Endothelial cell (in vitro differentiated cells): Measurements from ENCODE around the gene APBB3. TPM values are rescaled to one million over a fixed set of nuclear protein-coding genes. Genes with fewer than 3 reads are reported as not detected.

Source experiments
- DNase-seq: peaks from one replicate; pipeline ENCODE4 v3.0.0; 2021; ENCODE audit warnings: low spot score
- H3K27ac Mint-ChIP-seq: one replicate; pipeline ENCODE4 v1.8.0; 2021; ENCODE audit warnings: mixed read lengths, inconsistent platforms; ENCODE audit not compliant: unreplicated experiment
- H3K27me3 Mint-ChIP-seq: one replicate; pipeline ENCODE4 v1.8.0; 2021; ENCODE audit warnings: mild to moderate bottlenecking, moderate library complexity, mixed read lengths, inconsistent platforms; ENCODE audit not compliant: unreplicated experiment
- H3K36me3 Mint-ChIP-seq: one replicate; pipeline ENCODE4 v1.8.0; 2021; ENCODE audit warnings: mild to moderate bottlenecking, low read depth, mixed read lengths, inconsistent platforms; ENCODE audit not compliant: unreplicated experiment
- H3K4me1 Mint-ChIP-seq: one replicate; pipeline ENCODE4 v1.8.0; 2021; ENCODE audit warnings: mild to moderate bottlenecking, mixed read lengths, inconsistent platforms; ENCODE audit not compliant: unreplicated experiment
- H3K4me3 Mint-ChIP-seq: one replicate; pipeline ENCODE4 v1.8.0; 2021; ENCODE audit warnings: mild to moderate bottlenecking, mixed read lengths, inconsistent platforms; ENCODE audit not compliant: unreplicated experiment
- H3K9me3 Mint-ChIP-seq: one replicate; pipeline ENCODE4 v1.8.0; 2021; ENCODE audit warnings: mixed read lengths, inconsistent platforms; ENCODE audit not compliant: unreplicated experiment
- total RNA-seq: library from RNA; stranded (reverse); fragmentation: NEBNext Ultra II Directional; extraction: Animal tissue kit (Norgen Biotek cat#: 25700); gene quantifications from one replicate; pipeline ENCODE4 v1.2.1, GENCODE V29; 2021; ENCODE audit not compliant: unreplicated experiment
- TF ChIP-seq, protein P1 (sequence below): fragments of 200-600 bp; sonication (generic); IDR thresholded peaks from one replicate; pipeline ENCODE4 v1.5.0; 2021; ENCODE audit warnings: antibody characterized with exemption; ENCODE audit not compliant: unreplicated experiment

Gene APBB3
- total RNA-seq, 1 donor from 2014 or later = 24.6 TPM

DNA sequence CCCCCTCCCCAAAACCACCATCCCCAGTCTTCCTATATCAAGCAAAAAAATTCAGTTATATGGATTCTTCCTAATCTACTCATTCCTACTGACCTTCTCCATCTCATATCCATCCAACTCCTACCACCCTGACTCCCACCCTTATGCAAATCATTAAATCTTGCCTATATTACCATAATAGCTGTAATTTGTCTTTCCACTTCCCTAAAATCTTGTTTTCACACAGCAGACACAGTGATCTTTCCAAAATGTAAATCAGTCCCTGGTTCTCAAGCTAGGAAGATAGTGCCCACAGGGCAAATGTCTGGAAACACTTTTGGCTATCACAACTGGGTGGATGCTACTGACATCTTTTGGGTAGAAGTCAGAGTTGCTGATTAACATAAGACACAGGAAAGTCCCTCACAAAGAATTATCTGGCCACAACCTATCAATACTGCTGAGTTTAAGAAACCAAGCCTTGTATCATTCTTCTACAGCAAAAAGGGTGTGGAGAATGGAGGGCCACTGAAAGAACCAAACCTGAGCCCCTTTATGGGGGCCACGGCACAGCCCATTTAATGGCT is 8.6 kb downstream of the APBB3 start:
- H3K9me3 Mint-ChIP-seq = no peaks in the 10 kb centered on the region
- peak overlapping the region; percentile 17 for H3K4me3 Mint-ChIP-seq
- H3K27ac Mint-ChIP-seq = peak overlapping the region; percentile 28
- TF ChIP-seq, protein P1, sequence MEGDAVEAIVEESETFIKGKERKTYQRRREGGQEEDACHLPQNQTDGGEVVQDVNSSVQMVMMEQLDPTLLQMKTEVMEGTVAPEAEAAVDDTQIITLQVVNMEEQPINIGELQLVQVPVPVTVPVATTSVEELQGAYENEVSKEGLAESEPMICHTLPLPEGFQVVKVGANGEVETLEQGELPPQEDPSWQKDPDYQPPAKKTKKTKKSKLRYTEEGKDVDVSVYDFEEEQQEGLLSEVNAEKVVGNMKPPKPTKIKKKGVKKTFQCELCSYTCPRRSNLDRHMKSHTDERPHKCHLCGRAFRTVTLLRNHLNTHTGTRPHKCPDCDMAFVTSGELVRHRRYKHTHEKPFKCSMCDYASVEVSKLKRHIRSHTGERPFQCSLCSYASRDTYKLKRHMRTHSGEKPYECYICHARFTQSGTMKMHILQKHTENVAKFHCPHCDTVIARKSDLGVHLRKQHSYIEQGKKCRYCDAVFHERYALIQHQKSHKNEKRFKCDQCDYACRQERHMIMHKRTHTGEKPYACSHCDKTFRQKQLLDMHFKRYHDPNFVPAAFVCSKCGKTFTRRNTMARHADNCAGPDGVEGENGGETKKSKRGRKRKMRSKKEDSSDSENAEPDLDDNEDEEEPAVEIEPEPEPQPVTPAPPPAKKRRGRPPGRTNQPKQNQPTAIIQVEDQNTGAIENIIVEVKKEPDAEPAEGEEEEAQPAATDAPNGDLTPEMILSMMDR = no peak
- peaks cover 39% of the 10 kb centered on the region for H3K36me3 Mint-ChIP-seq
- no peak for DNase-seq
- peaks cover 12% of the 10 kb centered on the region for H3K27me3 Mint-ChIP-seq
- peaks cover 21% of the 10 kb centered on the region for H3K4me1 Mint-ChIP-seq

DNA sequence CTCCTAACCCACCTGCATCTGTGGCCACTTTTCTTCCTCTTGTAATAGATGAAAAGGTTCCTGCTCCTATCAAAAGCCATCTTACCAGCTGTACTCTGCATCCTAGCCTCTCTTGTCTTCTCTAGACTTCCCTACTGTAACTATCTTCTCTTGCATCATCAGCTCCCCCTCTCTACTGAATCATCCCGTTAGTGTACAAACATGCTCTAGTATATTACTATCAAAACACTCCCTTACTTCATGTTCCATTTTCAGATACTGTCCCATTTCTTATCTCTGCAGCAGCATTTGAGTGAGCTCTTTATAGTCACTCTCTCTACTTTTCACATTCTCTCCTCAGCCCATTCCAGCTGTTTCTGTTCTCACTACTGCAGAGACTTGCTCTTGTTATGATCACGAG is 9.9 kb downstream of the APBB3 start:
- H3K9me3 Mint-ChIP-seq = no peaks in the 10 kb centered on the region
- no peak for DNase-seq
- H3K4me1 Mint-ChIP-seq = peaks cover 28% of the 10 kb centered on the region
- TF ChIP-seq, protein P1 = no peak
- peaks cover 49% of the 10 kb centered on the region for H3K36me3 Mint-ChIP-seq
- no peak overlapping the region for H3K4me3 Mint-ChIP-seq
- H3K27me3 Mint-ChIP-seq = peaks cover 14% of the 10 kb centered on the region
- no peak overlapping the region for H3K27ac Mint-ChIP-seq

DNA sequence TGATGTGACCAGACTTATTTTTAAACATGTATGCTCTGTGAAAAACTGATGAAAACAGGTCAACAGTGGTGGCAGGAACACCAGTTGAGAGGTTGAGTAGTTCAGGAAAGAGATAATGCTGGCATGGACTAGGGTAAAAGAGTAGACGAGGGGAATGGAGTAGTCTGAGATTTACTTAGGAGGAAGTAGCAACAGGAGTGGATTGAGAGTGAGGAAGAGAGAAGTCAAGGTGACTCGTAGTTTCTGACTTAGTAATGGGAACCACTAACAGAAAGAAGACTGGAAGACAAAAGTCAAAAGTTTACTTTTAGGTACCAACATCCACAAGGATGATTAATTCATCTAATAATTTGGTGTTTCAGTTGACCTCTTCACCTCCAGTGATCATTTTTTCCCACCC is 10.7 kb downstream of the APBB3 start:
- peak overlapping the region; percentile 4 for H3K4me3 Mint-ChIP-seq
- TF ChIP-seq, protein P1 = no peak
- H3K27me3 Mint-ChIP-seq = peaks cover 11% of the 10 kb centered on the region
- H3K4me1 Mint-ChIP-seq = peaks cover 36% of the 10 kb centered on the region
- no peak for DNase-seq
- H3K27ac Mint-ChIP-seq = no peak overlapping the region
- H3K9me3 Mint-ChIP-seq = no peaks in the 10 kb centered on the region
- peaks cover 47% of the 10 kb centered on the region for H3K36me3 Mint-ChIP-seq

DNA sequence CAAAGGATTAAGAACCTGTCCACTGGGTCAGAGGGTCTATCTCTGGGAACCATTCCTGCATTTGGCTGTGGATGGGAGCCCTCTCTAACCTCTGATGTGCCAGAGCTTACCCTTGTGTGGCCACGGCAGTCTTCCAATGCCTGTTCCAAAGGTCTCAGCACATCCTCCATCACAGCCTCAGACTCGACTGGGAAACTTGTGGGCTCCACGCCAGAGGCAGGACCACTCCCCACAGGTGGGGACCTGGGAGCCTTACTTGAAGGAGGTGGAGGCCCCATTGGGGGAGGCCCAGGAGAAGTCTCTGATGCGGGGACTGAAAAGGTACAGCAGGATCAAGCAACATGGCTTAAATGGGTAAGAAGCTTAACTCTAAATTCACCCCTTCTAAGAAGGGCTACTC is 12.5 kb downstream of the APBB3 start:
- Mint-ChIP-seq H3K36me3 (peaks cover 41% of the 10 kb centered on the region), H3K27me3 (peaks cover 7% of the 10 kb centered on the region), H3K9me3 (no peaks in the 10 kb centered on the region), H3K4me1 (peaks cover 41% of the 10 kb centered on the region), H3K4me3 (no peak overlapping the region), H3K27ac (no peak overlapping the region)
- no peak for DNase-seq
- TF ChIP-seq, protein P1 = no peak

DNA sequence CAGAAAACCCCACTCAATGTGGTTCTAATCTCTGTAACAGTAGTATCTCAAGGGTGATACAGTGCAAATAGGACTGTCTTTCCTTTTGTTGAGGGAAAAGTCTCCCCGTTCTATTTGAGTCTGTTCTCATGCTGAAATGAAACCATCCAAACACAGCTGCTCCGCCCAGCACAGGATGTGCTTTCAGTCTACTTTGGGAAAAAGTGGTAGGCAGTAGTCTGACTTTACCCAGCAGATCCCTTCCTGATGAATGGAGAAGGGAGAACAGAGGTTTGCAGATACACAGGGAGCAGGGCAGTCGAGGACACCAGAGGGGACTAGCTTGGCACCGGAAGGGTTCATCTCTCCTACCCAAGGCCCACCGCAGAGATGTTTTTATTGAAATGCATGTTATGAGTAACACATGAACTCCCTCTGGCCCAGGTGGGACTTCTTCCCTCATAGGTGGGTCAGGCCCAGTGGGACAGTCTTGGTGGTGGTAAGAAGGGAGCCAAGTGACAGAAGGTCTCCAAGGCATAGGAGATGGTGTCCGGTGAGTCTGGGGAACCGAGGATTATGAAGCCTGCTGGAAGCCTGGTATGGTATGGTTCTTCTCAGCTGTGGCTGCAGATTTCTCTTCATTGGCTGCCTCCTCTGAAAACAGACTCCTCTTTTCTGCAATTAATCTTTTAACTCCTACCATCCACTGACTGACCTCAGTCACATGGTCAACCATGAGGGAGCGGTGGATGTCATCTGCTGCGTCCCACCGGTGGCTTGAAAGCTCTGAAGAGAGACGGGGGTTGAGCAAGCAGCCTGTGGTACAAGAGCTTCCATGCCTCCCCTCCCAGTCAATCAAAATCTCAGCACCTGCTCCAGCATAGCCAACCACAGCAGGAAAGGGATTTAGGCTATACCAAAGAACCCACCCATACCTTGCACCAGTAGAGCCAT is 14.0 kb downstream of the APBB3 start:
- peaks cover 6% of the 10 kb centered on the region for H3K27me3 Mint-ChIP-seq
- peaks cover 37% of the 10 kb centered on the region for H3K4me1 Mint-ChIP-seq
- peak overlapping the region; percentile 57 for H3K27ac Mint-ChIP-seq

More for the DNA sequence above, 14.0 kb downstream of the APBB3 start:
- Mint-ChIP-seq H3K9me3 (no peaks in the 10 kb centered on the region), H3K4me3 (peak overlapping the region; percentile 81), H3K36me3 (peaks cover 36% of the 10 kb centered on the region)
- DNase-seq = no peak
- TF ChIP-seq, protein P1 = no peak
